Ramos (cell line): ENCODE results near the gene USF2.

Source experiments
- in situ Hi-C: fragments of 300-500 bp; cut with MboI; formaldehyde crosslinking; loops from one replicate; pipeline ENCODE4 v1.14.3; 2022; ENCODE audit warnings: low sequenced_read_pairs; ENCODE audit not compliant: unreplicated experiment

The USF2 gene

GRCh38 chr19:35314858-35315470 lies 46.2 kb downstream of the USF2 start:
- in situ Hi-C loops = no loop called here

- in situ Hi-C loops = no loop called here
Observed at GRCh38 chr19:35315883-35316282, 47.1 kb downstream of the USF2 start.

- in situ Hi-C loops = no loop called here
Observed at GRCh38 chr19:35316560-35316959, 47.8 kb downstream of the USF2 start.

GRCh38 chr19:35317464-35318043 lies 48.8 kb downstream of the USF2 start:
- in situ Hi-C loops = no loop called here

- in situ Hi-C loops = no loop called here
Observed at GRCh38 chr19:35318679-35319448, 50.1 kb downstream of the USF2 start.

- in situ Hi-C loops = no loop called here
Observed at GRCh38 chr19:35320065-35320713, 51.4 kb downstream of the USF2 start.

- in situ Hi-C loops = no loop called here
Observed at GRCh38 chr19:35321291-35321690, 52.5 kb downstream of the USF2 start.

GRCh38 chr19:35322014-35322413 lies 53.3 kb downstream of the USF2 start:
- in situ Hi-C loops = no loop called here

GRCh38 chr19:35327642-35328041 lies 58.9 kb downstream of the USF2 start:
- in situ Hi-C loops = no loop called here

- in situ Hi-C loops = no loop called here
Observed at GRCh38 chr19:35328851-35329285, 60.1 kb downstream of the USF2 start, which contains the start of gene CD22. CD22 (plus strand) TSS chr19:35329187; CDS start chr19:35332041, 2,854 bp downstream.

- in situ Hi-C loops = no loop called here
Observed at GRCh38 chr19:35329323-35329722, 60.6 kb downstream of the USF2 start.
